Activated CD8-positive, alpha-beta T cell treated with anti-CD3 and anti-CD28 coated beads for 36 hours (primary cell): ENCODE data around the gene ADNP. TPM values are rescaled to one million over a fixed set of nuclear protein-coding genes. Genes with fewer than 3 reads are reported as not detected.

Experiments used
- ATAC-seq: fragments of 200-7000 bp; cut with Tn5 transposase; one replicate; pipeline ENCODE4 v1.10.0; 2021; ENCODE audit warnings: mild to moderate bottlenecking, moderate library complexity
- CTCF ChIA-PET: fragments of 350-600 bp; sonication (Branson Sonifier 250); formaldehyde crosslinking; loops from one replicate; lab custom pipeline; 2021; ENCODE audit warnings: antibody characterized with exemption; lab: Charles Lee
- POLR2A ChIA-PET: fragments of 350-600 bp; sonication (Branson Sonifier 250); formaldehyde crosslinking; loops from one replicate; lab custom pipeline; 2021; ENCODE audit warnings: antibody characterized with exemption; lab: Charles Lee
- DNase-seq: peaks from one replicate; pipeline ENCODE4 v3.0.0-alpha.2; 2020
- H3K27ac Mint-ChIP-seq: one replicate; pipeline ENCODE4 v1.8.0; 2021; ENCODE audit warnings: mild to moderate bottlenecking, mixed read lengths
- H3K27me3 Mint-ChIP-seq: one replicate; pipeline ENCODE4 v1.8.0; 2021; ENCODE audit warnings: mixed read lengths
- H3K36me3 Mint-ChIP-seq: one replicate; pipeline ENCODE4 v1.8.0; 2021; ENCODE audit warnings: low read depth, mixed read lengths
- H3K4me1 Mint-ChIP-seq: one replicate; pipeline ENCODE4 v1.8.0; 2021; ENCODE audit warnings: low read depth, mixed read lengths
- H3K4me3 Mint-ChIP-seq: one replicate; pipeline ENCODE4 v1.8.0; 2021; ENCODE audit warnings: mild to moderate bottlenecking, moderate library complexity, mixed read lengths
- H3K9me3 Mint-ChIP-seq: one replicate; pipeline ENCODE4 v1.8.0; 2021; ENCODE audit warnings: mixed read lengths
- CTCF ChIP-seq: fragments of 200-600 bp; IDR thresholded peaks from one replicate; pipeline ENCODE4 v1.8.0; 2022; ENCODE audit warnings: antibody characterized with exemption, mild to moderate bottlenecking
- intact Hi-C: fragments of 100-400 bp; cut with micrococcal nuclease; formaldehyde crosslinking; loops from one replicate; pipeline ENCODE4 v1.10.0; 2022
- total RNA-seq, 2 experiments: library from RNA; stranded (reverse); gene quantifications; one replicate each; pipeline ENCODE4 v1.2.3, GENCODE V29; 2021

ADNP gene
- total RNA-seq, 2 experiments from 2014 or later: 58.9 to 60.0 TPM

- Mint-ChIP-seq H3K9me3 (no peaks in the 10 kb centered on the region), H3K27me3 (no peaks in the 10 kb centered on the region), H3K36me3 (peaks cover 26% of the 10 kb centered on the region), H3K4me3 (no peak overlapping the region), H3K4me1 (peaks cover 82% of the 10 kb centered on the region), H3K27ac (peak overlapping the region; percentile 31)
- POLR2A ChIA-PET: interaction anchor here (1.0 to 4.2 kb wide), 5 partner anchors 8 to 123 kb away, joined by 3 to 30 read pairs (median 7); partner anchors contain the start of genes ADNP, BCAS4, DPM1 and MOCS3
- TF ChIP-seq CTCF: no peak
- no peak for DNase-seq
- intact Hi-C loops: no loop called here
- CTCF ChIA-PET: interaction anchor here (0.7 to 5.7 kb wide), 4 partner anchors 9 to 122 kb away, joined by 3 to 55 read pairs (median 6); partner anchors contain the start of genes ADNP and BCAS4
- ATAC-seq: no peak
Measured at GRCh38 chr20:50916934-50917333, 14.3 kb downstream of the ADNP start.

GRCh38 chr20:50916257-50916656 lies 15.0 kb downstream of the ADNP start:
- TF ChIP-seq CTCF: no peak
- ATAC-seq (no peak), DNase-seq (no peak)
- CTCF ChIA-PET: interaction anchor here (0.7 to 5.7 kb wide), 4 partner anchors 10 to 122 kb away, joined by 3 to 55 read pairs (median 6); partner anchors contain the start of genes ADNP and BCAS4
- Mint-ChIP-seq H3K27ac (peak overlapping the region; percentile 66), H3K36me3 (peaks cover 33% of the 10 kb centered on the region), H3K27me3 (no peaks in the 10 kb centered on the region), H3K4me3 (no peak overlapping the region), H3K4me1 (peaks cover 82% of the 10 kb centered on the region), H3K9me3 (no peaks in the 10 kb centered on the region)
- POLR2A ChIA-PET: interaction anchor here (1.0 to 4.2 kb wide), 5 partner anchors 8 to 122 kb away, joined by 3 to 30 read pairs (median 7); partner anchors contain the start of genes ADNP, BCAS4, DPM1 and MOCS3
- intact Hi-C loops: no loop called here

- no peak for ATAC-seq
- intact Hi-C loops: no loop called here
- POLR2A ChIA-PET: interaction anchor here (3.9 to 4.2 kb wide), 2 partner anchors 10 to 15 kb away, joined by 17 to 30 read pairs; partner anchors contain the start of gene ADNP
- CTCF ChIA-PET: interaction anchor here (0.7 to 5.7 kb wide), 5 partner anchors 9 to 125 kb away, joined by 3 to 55 read pairs (median 6); partner anchors contain the start of genes ADNP and BCAS4
- Mint-ChIP-seq H3K27ac (peak overlapping the region; percentile 58), H3K4me3 (no peak overlapping the region), H3K4me1 (peaks cover 81% of the 10 kb centered on the region), H3K36me3 (peaks cover 39% of the 10 kb centered on the region), H3K9me3 (no peaks in the 10 kb centered on the region), H3K27me3 (no peaks in the 10 kb centered on the region)
- TF ChIP-seq CTCF: no peak
- DNase-seq: no peak
Measured at GRCh38 chr20:50915424-50915823, 15.8 kb downstream of the ADNP start.

- peak overlapping the region; percentile 17 for H3K27ac Mint-ChIP-seq
- ChIA-PET CTCF (interaction anchor here (1.6 to 5.7 kb wide), 3 partner anchors 11 to 119 kb away, joined by 6 to 55 read pairs (median 17); partner anchors contain the start of genes ADNP and BCAS4), POLR2A (interaction anchor here (1.2 to 4.2 kb wide), 5 partner anchors 10 to 119 kb away, joined by 3 to 30 read pairs (median 6); partner anchors contain the start of genes ADNP, BCAS4, DPM1 and MOCS3)
- TF ChIP-seq CTCF: no peak
- peaks cover 41% of the 10 kb centered on the region for H3K36me3 Mint-ChIP-seq
- H3K4me3 Mint-ChIP-seq: no peak overlapping the region
- DNase-seq: peak; percentile 60
- intact Hi-C loops: no loop called here
- no peaks in the 10 kb centered on the region for H3K9me3 Mint-ChIP-seq
- H3K27me3 Mint-ChIP-seq: no peaks in the 10 kb centered on the region
- peaks cover 83% of the 10 kb centered on the region for H3K4me1 Mint-ChIP-seq
- ATAC-seq: peak; percentile 96
Measured at GRCh38 chr20:50913690-50914375, 17.4 kb downstream of the ADNP start.
